H1 (cell line): ENCODE data around the gene AGPAT3. TPM values are rescaled to one million over a fixed set of nuclear protein-coding genes. Genes with fewer than 3 reads are reported as not detected.

Source experiments
- CTCF ChIA-PET: fragments of 300-600 bp; sonication (Branson Sonifier 250); formaldehyde crosslinking; loops from one replicate; lab custom pipeline; 2021; ENCODE audit not compliant: partially characterized antibody; lab: Charles Lee
- POLR2A ChIA-PET: fragments of 300-600 bp; sonication (Branson Sonifier 250); formaldehyde crosslinking; loops from one replicate; lab custom pipeline; 2021; ENCODE audit warnings: inconsistent platforms; ENCODE audit not compliant: partially characterized antibody; lab: Charles Lee
- DNase-seq, 2 experiments: peaks; one replicate each; pipeline versions ENCODE4 v3.0.0 to v3.0.0-alpha.2; 2010 to 2022; ENCODE audit warnings: low spot score in 2 of 2, low read depth in 1 of 2, mixed read lengths in 1 of 2
- FAIRE-seq: peaks from 2 replicates; lab custom pipeline; 2011; peaks lifted over from hg19 to GRCh38; lab: Jason Lieb, UNC
- H2AFZ ChIP-seq: 2 replicates; pipeline ENCODE4 v1.8.1; 2012; ENCODE audit warnings: low read length, inconsistent platforms
- H2AK5ac ChIP-seq: 2 replicates; pipeline ENCODE4 v1.6.1; 2013; ENCODE audit warnings: low read depth, low read length
- H2BK120ac ChIP-seq: replicated peaks from 2 replicates; pipeline ENCODE3; 2013; ENCODE audit warnings: low read depth, low read length, inconsistent platforms
- H2BK12ac ChIP-seq: 2 replicates; pipeline ENCODE4 v1.6.1; 2013; ENCODE audit warnings: low read depth, low read length
- H2BK15ac ChIP-seq: 2 replicates; pipeline ENCODE4 v1.6.1; 2013; ENCODE audit warnings: low read length
- H2BK20ac ChIP-seq: 2 replicates; pipeline ENCODE4 v1.6.1; 2013; ENCODE audit warnings: low read length
- H2BK5ac ChIP-seq: 2 replicates; pipeline ENCODE4 v1.6.1; 2013; ENCODE audit warnings: low read depth, low read length
- H3K14ac ChIP-seq: 2 replicates; pipeline ENCODE4 v1.6.1; 2013; ENCODE audit warnings: inconsistent platforms; ENCODE audit not compliant: insufficient read length
- H3K18ac ChIP-seq: 2 replicates; pipeline ENCODE4 v1.6.1; 2013; ENCODE audit warnings: low read length; ENCODE audit errors: extremely low read depth
- H3K23ac ChIP-seq: 2 replicates; pipeline ENCODE4 v1.6.1; 2013; ENCODE audit warnings: inconsistent platforms; ENCODE audit not compliant: insufficient read length
- H3K23me2 ChIP-seq: 2 replicates; pipeline ENCODE4 v1.6.1; 2013; ENCODE audit warnings: low read depth, low read length
- H3K27ac ChIP-seq: 2 replicates; pipeline ENCODE4 v1.6.1; 2011; ENCODE audit warnings: low read depth, low read length, inconsistent platforms
- H3K27me3 ChIP-seq, 4 experiments: replicated peaks in 1 of 4; 1 replicate in 1 of 4; 2 replicates in 3 of 4; pipeline versions ENCODE4 v1.6.1 to v1.8.1; 2011 to 2013; ENCODE audit warnings: low read length in 3 of 4, mild to moderate bottlenecking in 3 of 4, inconsistent platforms in 2 of 4, mixed read lengths in 2 of 4, moderate library complexity in 1 of 4; ENCODE audit not compliant: control insufficient read depth in 3 of 4, insufficient read depth in 3 of 4; ENCODE audit errors: extremely low read depth in 1 of 4
- H3K36me3 ChIP-seq, 4 experiments: 2 replicates each; pipeline versions ENCODE4 v1.6.1 to v1.8.1; 2011 to 2013; ENCODE audit warnings: mild to moderate bottlenecking in 4 of 4, low read length in 3 of 4, moderate library complexity in 2 of 4, control low read depth in 1 of 4, inconsistent platforms in 1 of 4; ENCODE audit not compliant: insufficient read depth in 4 of 4, control insufficient read depth in 2 of 4
- H3K4ac ChIP-seq: replicated peaks from 2 replicates; pipeline ENCODE3; 2013; ENCODE audit warnings: low read length, low read depth, mixed read lengths, inconsistent platforms; ENCODE audit not compliant: insufficient read length
- H3K4me1 ChIP-seq, 4 experiments: replicated peaks in 1 of 4; 1 replicate in 1 of 4; 2 replicates in 3 of 4; pipeline versions ENCODE4 v1.6.1 to v1.8.1; 2011 to 2013; ENCODE audit warnings: low read length in 3 of 4, inconsistent platforms in 2 of 4, mixed read lengths in 1 of 4; ENCODE audit not compliant: insufficient read depth in 4 of 4, control insufficient read depth in 3 of 4
- H3K4me2 ChIP-seq, 2 experiments: 2 replicates each; pipeline versions ENCODE4 v1.6.1 to v1.8.1; 2011 to 2013; ENCODE audit warnings: low read depth in 2 of 2, low read length in 2 of 2, control low read depth in 1 of 2, inconsistent platforms in 1 of 2, mild to moderate bottlenecking in 1 of 2; ENCODE audit not compliant: insufficient read depth in 1 of 2
- H3K4me3 ChIP-seq, 4 experiments: fragments of 200-600, 300-600 bp in 1 of 4; sonication (generic), shearing (Covaris generic), sonication (Bioruptor Twin) in 1 of 4; 2 replicates each; pipeline versions ENCODE4 v1.5.1 to v1.8.1; 2011 to 2016; ENCODE audit warnings: low read length in 4 of 4, low read depth in 3 of 4, control low read depth in 2 of 4, inconsistent platforms in 2 of 4, mild to moderate bottlenecking in 2 of 4, mixed read lengths in 1 of 4, moderate library complexity in 1 of 4; ENCODE audit not compliant: insufficient read depth in 2 of 4; ENCODE audit errors: extremely low read depth in 1 of 4
- H3K56ac ChIP-seq: replicated peaks from 2 replicates; pipeline ENCODE3; 2013; ENCODE audit warnings: low read depth, mild to moderate bottlenecking, mixed read lengths, low read length, inconsistent platforms; ENCODE audit not compliant: insufficient read length
- H3K79me1 ChIP-seq: 2 replicates; pipeline ENCODE4 v1.6.1; 2013; ENCODE audit warnings: low read depth, low read length, control low read depth
- H3K79me2 ChIP-seq, 2 experiments: 2 replicates each; pipeline versions ENCODE4 v1.6.1 to v1.8.1; 2012 to 2013; ENCODE audit warnings: low read length in 2 of 2, mild to moderate bottlenecking in 2 of 2, inconsistent platforms in 1 of 2; ENCODE audit not compliant: insufficient read depth in 2 of 2, control insufficient read depth in 1 of 2
- H3K9ac ChIP-seq, 4 experiments: replicated peaks in 1 of 4; 1 replicate in 1 of 4; 2 replicates in 3 of 4; pipeline versions ENCODE4 v1.6.1 to v1.8.1; 2011 to 2013; ENCODE audit warnings: low read depth in 3 of 4, low read length in 3 of 4, control low read depth in 2 of 4, mild to moderate bottlenecking in 2 of 4, moderate library complexity in 2 of 4, inconsistent platforms in 1 of 4; ENCODE audit errors: extremely low read depth in 1 of 4
- H3K9me3 ChIP-seq, 2 experiments: 2 replicates each; pipeline versions ENCODE4 v1.6.1 to v1.8.1; 2012 to 2013; ENCODE audit warnings: mild to moderate bottlenecking in 2 of 2, moderate library complexity in 2 of 2, control low read depth in 1 of 2, inconsistent platforms in 1 of 2, low read depth in 1 of 2, low read length in 1 of 2, mixed read lengths in 1 of 2; ENCODE audit not compliant: insufficient read depth in 2 of 2
- H4K20me1 ChIP-seq, 2 experiments: replicated peaks in 1 of 2; 2 replicates each; pipeline versions ENCODE3 to v1.8.1; 2011 to 2013; ENCODE audit warnings: inconsistent platforms in 2 of 2, low read length in 2 of 2, mild to moderate bottlenecking in 1 of 2; ENCODE audit not compliant: insufficient read depth in 2 of 2, control insufficient read depth in 1 of 2
- H4K5ac ChIP-seq: 2 replicates; pipeline ENCODE4 v1.6.1; 2013; ENCODE audit warnings: low read length, low read depth, mixed read lengths, inconsistent platforms; ENCODE audit not compliant: insufficient read length
- H4K8ac ChIP-seq: 2 replicates; pipeline ENCODE4 v1.8.0; 2013; ENCODE audit warnings: mild to moderate bottlenecking, moderate library complexity, low read length, inconsistent platforms; ENCODE audit not compliant: insufficient read depth; ENCODE audit errors: extremely low read depth
- H4K91ac ChIP-seq: replicated peaks from 2 replicates; pipeline ENCODE3; 2013; ENCODE audit warnings: low read length, mixed read lengths, inconsistent platforms; ENCODE audit not compliant: insufficient read length
- WGBS, 2 experiments: shearing (Covaris generic) in 1 of 2; methylation state at CpG; one replicate each; pipeline versions ENCODE4 v1.1.6 to v1.1.7; 2013 to 2015; ENCODE audit warnings: low lambda C conversion rate in 2 of 2, mixed read lengths in 2 of 2, inconsistent platforms in 1 of 2, low coverage in 1 of 2, missing lambda C conversion rate in 1 of 2; ENCODE audit not compliant: insufficient replicate concordance in 2 of 2, insufficient coverage in 1 of 2, insufficient read length in 1 of 2; ENCODE audit errors: extremely low coverage in 1 of 2, missing lambda C conversion rate in 1 of 2; 5-methylcytosine and 5-hydroxymethylcytosine counted together
- polyA plus RNA-seq, 7 experiments: library from polyadenylated mRNA; depleted of rRNA in 3 of 7; stranded (reverse) in 5 of 7; unstranded in 2 of 7; fragments of >200 nt in 5 of 7; fragments of 200-250 nt in 2 of 7; gene quantifications; 1 replicate in 5 of 7; 2 replicates in 1 of 7; 4 replicates in 1 of 7; pipeline versions ENCODE4 v1.2.1 to v1.2.3, GENCODE V29; 2011 to 2013; ENCODE audit warnings: missing spikeins in 2 of 7, mixed read lengths in 2 of 7
- total RNA-seq: library from RNA; stranded (reverse); fragmentation: NEBNext Ultra II Directional; extraction: Animal tissue kit (Norgen Biotek cat#: 25700); gene quantifications from 2 replicates; pipeline ENCODE4 v1.2.1, GENCODE V29; 2021

The AGPAT3 gene
- total and polyA plus RNA-seq, 2 of the 8 experiments (the other 6 are each of a cell fraction or from before 2014, with no cell fraction given): 5.8 to 7.3 TPM

DNA sequence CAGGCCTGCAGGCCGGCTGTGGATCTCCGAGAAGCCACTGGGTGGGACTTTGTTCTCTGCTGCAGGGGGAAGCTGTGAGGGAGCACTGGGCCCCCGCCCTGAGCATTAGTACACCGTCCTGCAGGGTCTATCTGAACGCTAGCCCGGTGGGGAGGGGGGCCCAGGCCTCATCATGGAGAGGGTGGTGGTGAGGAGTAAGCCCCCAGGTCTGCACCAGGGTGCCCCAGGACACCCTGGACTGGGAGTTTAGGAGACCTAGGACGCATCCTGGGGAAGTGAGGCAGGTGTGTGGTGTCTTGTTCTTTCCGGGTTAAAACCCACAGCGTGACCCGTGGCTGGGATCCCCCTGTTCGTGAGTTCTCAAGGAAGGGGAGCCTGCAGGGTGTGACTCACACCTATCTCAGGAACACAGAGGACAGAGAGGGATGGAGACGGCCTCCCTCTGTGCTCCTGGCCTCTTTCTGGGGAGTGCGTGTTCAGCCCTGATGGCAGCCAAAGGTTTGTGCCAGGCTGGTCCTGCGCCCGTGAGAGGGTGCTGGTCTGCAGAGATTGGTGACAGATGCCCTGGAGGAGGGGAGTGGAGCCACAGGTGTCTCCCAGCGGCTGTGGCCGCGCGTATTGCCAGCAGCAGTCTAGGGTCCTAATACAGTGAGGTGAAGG lies 44.8 kb downstream of the AGPAT3 start:
- H4K20me1 ChIP-seq: no peaks in the 10 kb centered on the region
- no peak overlapping the region for H4K91ac ChIP-seq
- CTCF ChIA-PET: no interaction called here

More for the DNA sequence above, 44.8 kb downstream of the AGPAT3 start:
- Histone ChIP-seq H2BK5ac (no peak overlapping the region), H3K56ac (no peak overlapping the region), H4K5ac (no peak overlapping the region), H3K79me1 (no peaks in the 10 kb centered on the region), H3K4ac (no peak overlapping the region), H3K27ac (no peak overlapping the region), H4K8ac (no peak overlapping the region), H3K27me3 (no peaks in the 10 kb centered on the region), H2BK15ac (no peak overlapping the region), H3K4me3 (no peak overlapping the region), H2AFZ (no peak overlapping the region), H3K23me2 (no peaks in the 10 kb centered on the region), H2BK20ac (no peak overlapping the region), H3K4me1 (no peaks in the 10 kb centered on the region), H3K14ac (no peak overlapping the region), H2BK120ac (no peak overlapping the region), H3K79me2 (no peaks in the 10 kb centered on the region), H2AK5ac (no peak overlapping the region), H3K9me3 (no peaks in the 10 kb centered on the region), H3K36me3 (no peaks in the 10 kb centered on the region), H3K23ac (no peak overlapping the region), H3K9ac (no peak overlapping the region), H2BK12ac (no peak overlapping the region), H3K4me2 (no peak overlapping the region), H3K18ac (no peak overlapping the region)
- POLR2A ChIA-PET: no interaction called here
- 88% methylated on average over 19 of the region's 19 CpGs; no CpG with 5 or more reads in 1 of the 2 experiments for WGBS, 2 experiments
- DNase-seq (no peak), FAIRE-seq (no peak)
